ENCODE data around the gene FZD7.
A peak's percentile ranks its signal among the peaks of the same experiment; 100 is the strongest.

Gene FZD7

GRCh38 chr2:202014759-202015211 lies 18.9 kb upstream of the FZD7 start:
- DNase-seq = no peak

GRCh38 chr2:202015471-202015870 lies 18.2 kb upstream of the FZD7 start:
- peak; percentile 67 to 72 for DNase-seq

GRCh38 chr2:202016579-202017227 lies 17.0 kb upstream of the FZD7 start:
- peak; percentile 91 to 95 for DNase-seq

GRCh38 chr2:202017940-202018339 lies 15.7 kb upstream of the FZD7 start:
- no peak for DNase-seq

GRCh38 chr2:202018950-202019349 lies 14.7 kb upstream of the FZD7 start:
- DNase-seq = no peak

DNA sequence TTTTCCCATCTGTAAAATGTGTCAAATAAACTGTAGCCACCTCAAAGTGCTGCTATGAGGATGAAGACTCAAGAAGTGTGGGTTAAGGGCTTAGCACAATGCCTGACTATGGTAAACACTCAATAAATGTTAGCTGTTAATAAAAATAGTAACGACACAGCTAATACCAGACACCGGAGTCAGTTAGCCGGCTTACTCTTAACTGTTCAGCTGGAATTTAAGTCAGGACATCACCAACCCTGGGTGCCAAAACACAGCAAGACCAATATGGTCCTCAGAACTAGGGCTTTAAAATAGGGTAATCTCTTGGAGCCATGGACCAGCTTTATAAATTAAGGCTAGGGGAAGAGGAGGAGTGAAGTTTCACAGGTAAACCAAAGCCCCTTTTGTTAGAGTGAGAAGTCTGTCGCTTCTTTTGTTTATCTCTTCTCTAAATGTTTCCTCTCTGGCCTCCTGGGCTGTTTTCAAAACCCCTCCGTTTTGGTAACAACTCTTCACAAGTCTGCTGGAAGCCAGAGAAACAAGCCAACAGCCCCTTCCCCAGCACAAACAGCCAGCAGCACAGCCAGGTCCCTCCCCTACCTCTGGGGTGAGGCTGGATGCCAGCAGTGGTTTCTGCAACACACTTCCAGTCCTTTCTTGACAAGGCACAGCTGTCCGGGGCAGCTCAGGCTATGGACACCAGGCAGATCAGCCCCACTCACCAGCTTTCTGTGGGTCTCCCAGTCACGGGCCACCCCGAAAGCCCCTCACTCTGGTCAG lies 13.8 kb upstream of the FZD7 start:
- no peak for DNase-seq

- no peak for DNase-seq
Observed at GRCh38 chr2:202022755-202023154, 10.9 kb upstream of the FZD7 start.

DNA sequence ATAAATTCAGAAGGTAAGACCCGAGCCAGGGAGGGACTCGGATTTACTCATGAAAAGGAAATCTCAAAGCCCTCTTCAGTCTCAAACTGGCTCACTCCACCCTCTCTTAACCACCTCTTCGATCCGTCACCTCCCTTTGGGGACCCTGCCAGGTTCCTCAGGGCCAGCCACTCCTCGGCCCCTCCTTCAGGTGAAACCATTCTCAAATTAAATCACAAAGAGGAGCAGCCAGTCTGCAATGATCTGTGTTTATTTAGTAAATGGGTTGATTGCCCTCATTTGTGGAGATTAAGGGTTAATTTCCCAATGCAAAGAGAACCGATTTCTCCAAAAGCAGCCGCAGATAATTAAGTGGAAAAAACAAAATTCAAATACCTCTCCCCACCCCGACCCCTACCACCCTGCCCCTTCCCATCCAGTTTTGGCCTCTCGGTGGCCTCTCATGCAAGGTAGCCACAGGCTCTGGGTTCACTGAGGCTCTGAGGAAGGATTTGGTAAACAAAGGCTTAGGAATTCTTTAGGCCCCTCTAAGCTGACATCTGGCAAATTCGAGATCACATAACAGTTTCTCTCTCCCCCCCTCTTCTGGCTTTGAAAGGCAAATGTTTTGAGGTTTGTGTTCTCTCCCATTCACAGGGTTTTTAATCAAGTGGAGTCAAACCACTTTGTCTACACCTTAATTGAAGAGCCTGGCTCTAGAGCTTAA lies 10.3 kb upstream of the FZD7 start:
- DNase-seq = no peak

GRCh38 chr2:202023904-202024266 lies 9.8 kb upstream of the FZD7 start:
- DNase-seq = no peak

GRCh38 chr2:202024871-202025270 lies 8.8 kb upstream of the FZD7 start:
- DNase-seq = no peak

DNA sequence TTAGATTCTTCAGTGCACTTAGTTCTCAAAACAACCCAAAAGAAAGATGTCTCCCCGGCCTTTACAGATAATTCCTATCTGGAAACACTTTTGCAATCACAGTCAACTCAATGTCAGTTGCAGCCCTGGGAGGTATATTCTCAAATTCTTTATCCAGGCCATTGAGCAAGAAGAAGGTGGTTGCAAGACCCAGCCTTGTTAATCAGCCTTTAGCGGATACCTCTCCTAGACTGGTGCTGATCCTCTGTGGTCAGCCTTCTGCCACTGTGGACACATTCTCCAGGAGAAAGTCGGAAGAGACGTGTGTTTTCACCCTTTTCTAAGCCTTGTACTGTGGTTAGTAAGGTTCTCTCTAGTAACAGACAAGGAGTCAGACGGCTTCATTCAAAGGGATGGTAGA lies 7.8 kb upstream of the FZD7 start:
- DNase-seq = no peak

- no peak for DNase-seq
Observed at GRCh38 chr2:202026507-202026906, 7.1 kb upstream of the FZD7 start.

DNA sequence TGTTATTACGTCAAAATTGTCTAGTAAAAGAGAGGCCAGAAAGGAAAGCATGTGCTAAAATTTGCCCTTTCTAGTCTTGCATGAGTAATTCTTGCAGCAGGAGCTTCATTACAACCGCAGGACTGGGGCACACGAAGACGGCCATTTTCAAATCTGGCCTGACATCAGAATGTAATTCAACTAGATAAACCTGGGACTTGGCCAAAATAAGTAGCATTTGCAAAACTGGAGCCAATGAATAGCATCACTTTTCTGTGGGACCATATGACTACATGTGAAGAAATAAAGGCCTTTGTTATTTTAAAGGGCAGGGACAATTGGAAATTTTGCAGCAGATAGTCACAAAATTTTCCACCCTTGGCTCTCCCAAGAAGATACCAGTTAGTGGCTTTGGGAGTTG lies 3.0 kb upstream of the FZD7 start:
- no peak for DNase-seq

DNA sequence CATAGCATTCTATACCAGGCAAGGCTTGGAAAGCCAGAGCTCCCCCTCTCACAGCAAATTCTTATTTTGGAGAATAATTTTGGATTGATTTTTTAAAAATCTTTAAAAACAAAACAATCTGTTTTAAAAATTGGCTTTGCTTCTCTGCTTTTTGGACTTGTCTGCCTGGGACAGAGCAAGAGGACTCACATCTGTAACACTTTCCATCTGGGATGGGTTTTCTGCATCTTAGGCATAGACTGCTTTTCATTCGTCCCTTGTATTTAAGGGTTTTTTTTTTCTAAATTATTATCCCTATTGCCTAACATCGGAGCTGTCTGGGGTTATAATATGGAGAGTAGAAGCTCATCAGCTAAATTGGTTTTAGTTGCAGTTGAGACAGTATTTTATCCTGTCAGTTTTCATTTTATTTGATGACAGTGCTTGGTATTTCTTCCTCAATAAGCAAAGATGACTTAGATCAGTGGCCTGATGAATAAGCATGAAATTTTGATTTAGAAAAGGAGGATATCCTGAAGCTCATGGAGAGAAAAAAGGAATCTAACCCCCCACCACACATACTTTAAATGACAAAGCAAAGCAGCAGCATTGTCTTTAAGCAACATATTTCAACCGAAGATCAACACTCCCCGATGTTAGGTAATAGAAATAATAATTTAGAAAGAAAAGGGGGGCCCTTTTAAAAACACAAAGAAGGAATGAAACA lies 2.3 kb upstream of the FZD7 start:
- DNase-seq = no peak

DNA sequence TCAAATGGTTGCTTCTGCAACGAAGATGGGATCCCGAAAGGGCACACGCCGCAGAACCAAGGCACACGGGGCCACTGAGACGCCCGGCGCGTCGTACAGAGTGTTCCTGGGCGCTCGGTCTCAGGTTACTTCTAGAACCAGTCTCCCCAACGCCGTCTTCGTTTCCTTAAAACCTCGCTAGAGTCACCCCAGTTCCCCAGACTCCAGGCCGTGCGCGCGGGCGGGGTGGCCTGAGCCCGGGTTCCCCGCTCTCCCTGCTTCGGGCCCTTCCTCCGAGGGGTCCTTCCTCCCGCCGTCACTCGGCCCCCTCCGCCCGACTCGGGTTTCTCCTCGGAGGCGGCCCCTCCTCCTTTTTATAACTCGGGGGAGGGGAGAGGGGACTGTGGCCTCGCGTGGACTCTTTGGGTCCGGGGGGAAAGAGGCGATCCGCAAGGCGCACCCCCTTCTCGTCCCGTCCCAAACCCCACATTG lies 774 bp upstream of the FZD7 start:
- no peak for DNase-seq

DNA sequence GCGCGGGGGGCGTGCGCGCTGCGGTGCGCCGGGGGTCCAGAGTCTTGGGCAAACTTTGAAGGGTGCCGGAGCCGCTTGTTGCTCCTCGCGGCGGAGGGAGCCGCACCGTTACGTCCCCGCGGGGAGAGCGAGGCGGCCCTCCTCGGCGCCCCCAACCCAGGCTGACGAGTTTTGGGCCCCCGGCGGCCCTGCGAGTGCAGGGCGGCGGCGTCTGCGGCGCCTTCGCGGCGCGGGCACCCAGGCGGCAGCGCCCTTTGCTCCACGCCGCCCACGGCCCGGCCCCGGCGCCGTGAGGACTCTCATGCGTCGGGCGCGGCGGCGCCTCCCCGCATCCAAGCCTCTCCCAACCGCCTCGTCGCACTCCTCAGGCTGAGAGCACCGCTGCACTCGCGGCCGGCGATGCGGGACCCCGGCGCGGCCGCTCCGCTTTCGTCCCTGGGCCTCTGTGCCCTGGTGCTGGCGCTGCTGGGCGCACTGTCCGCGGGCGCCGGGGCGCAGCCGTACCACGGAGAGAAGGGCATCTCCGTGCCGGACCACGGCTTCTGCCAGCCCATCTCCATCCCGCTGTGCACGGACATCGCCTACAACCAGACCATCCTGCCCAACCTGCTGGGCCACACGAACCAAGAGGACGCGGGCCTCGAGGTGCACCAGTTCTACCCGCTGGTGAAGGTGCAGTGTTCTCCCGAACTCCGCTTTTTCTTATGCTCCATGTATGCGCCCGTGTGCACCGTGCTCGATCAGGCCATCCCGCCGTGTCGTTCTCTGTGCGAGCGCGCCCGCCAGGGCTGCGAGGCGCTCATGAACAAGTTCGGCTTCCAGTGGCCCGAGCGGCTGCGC lies 814 bp downstream of the FZD7 start:
- no peak for DNase-seq

- DNase-seq = peak in 1 of 2 experiments; percentile 68
Observed at GRCh38 chr2:202035089-202035940, 1.7 kb downstream of the FZD7 start.

GRCh38 chr2:202035941-202036372 lies 2.3 kb downstream of the FZD7 start:
- DNase-seq = no peak

- DNase-seq = peak; percentile 7 to 47
Observed at GRCh38 chr2:202036601-202037037, 3.0 kb downstream of the FZD7 start.

- DNase-seq = no peak
Observed at GRCh38 chr2:202037086-202037485, 3.4 kb downstream of the FZD7 start.
